ENCODE data around the gene F2RL3.

The F2RL3 gene

GRCh38 chr19:16896146-16897028 lies 7.6 kb downstream of the F2RL3 start:
- DNase-seq, result no peak

- peak; percentile 27 for DNase-seq
Observed at GRCh38 chr19:16897029-16897855, 8.4 kb downstream of the F2RL3 start.

GRCh38 chr19:16897856-16898161 lies 9.0 kb downstream of the F2RL3 start:
- no peak for DNase-seq

GRCh38 chr19:16898361-16899015 lies 9.7 kb downstream of the F2RL3 start:
- no peak for DNase-seq

DNA sequence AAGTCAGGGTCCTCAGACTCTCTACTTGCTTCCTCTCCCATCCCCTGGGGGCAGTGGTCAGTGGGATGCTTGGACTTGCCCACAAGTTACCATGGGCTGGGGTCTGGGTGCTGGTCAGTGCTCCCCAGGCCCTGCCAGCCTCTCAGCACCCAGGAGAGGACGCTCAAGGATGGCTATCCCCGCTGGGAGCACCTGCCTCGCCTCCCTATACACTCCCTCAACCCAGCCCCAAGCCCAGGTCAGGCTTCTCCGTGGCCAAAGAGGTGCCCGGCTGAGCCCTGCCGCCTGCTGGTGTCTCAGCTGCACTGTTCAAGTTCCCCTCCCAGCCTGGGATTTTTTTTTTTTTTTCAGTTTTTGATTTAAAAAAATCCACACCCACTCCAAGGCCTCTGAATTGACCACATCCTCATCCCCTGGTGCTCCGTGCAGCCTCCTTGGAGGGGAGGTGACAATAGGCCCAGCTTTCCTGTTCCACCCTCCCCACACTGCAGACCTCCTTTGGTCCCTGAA lies 10.8 kb downstream of the F2RL3 start:
- no peak for DNase-seq

- no peak for DNase-seq
Observed at GRCh38 chr19:16901491-16902175, 12.8 kb downstream of the F2RL3 start.

DNA sequence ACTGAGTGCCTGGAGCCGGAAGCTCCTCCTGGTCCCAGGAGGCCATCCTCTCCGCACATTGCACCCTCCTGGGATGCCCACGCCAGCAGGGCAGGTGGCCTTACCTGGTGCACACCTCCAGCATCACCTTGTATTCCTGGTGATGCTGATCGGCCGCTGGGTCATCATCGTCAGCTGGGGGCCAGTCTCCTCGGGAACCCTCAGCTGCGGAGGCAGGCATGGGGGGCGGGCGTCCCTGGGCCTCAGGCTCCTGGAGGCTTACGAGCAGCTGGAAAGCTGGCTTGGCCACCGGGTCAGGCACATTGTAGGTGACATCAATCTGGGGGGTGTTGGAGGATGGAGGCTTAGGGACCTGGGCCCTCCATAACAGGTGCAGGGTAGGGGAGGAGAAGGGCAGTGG lies 13.7 kb downstream of the F2RL3 start:
- DNase-seq, result no peak

DNA sequence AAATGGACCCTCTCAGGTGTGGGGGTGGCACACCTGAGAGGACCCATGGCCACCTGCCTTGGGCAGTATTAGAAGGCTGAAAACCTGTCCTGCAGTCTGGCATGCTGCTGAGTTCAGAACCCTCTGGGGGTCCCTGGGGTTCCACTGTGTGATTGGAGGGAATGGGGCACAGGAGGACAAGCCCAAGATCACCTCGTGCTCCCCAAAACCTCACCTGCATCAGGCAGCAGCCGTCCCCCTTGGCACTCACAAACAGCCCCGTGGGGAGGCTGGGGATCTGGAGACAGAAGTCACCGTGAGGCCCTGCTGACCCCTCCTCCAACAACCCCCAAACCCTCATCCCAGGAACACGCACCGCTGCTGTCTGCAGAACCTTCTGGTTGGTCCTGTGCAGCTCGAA lies 14.5 kb downstream of the F2RL3 start:
- no peak for DNase-seq

- no peak for DNase-seq
Observed at GRCh38 chr19:16904599-16904998, 15.8 kb downstream of the F2RL3 start.

DNA sequence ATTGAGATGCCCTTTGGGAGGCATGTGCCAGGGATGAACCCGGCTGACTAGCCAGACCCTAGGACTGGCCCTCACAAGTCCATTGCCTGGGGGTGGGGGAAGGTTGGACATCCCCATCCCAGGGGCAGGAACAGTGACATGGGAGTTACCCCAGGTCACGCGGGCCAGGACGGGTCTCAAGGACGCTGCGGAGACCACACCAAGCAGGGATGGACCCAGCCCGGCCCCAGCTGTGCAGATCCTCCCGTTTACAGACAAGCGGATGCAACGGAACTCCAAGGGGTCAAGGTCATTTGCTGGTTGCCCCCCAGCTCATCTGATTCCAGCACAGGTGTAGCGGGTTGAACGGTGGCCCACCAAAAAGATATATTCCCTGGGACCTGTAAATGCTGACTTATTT lies 20.0 kb downstream of the F2RL3 start:
- DNase-seq, result no peak

DNA sequence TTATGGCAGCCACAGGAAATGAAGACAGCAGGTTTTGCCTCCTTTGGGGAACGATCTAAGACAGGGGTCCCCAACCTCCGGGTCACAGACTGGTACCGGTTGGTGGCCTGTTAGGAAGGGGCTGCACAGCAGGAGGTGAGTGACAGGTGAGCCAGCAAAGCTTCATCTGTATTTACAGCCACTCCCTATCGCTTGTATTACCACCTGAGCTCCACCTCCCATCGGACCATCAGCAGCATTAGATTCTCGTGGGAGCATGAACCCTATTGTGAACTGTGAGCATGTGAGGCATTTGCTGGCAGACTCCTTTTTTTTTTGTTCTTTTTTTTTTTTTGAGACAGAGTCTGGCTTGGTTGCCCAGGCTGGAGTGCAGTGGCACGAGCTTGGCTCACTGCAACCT lies 22.2 kb downstream of the F2RL3 start:
- DNase-seq, result no peak

DNA sequence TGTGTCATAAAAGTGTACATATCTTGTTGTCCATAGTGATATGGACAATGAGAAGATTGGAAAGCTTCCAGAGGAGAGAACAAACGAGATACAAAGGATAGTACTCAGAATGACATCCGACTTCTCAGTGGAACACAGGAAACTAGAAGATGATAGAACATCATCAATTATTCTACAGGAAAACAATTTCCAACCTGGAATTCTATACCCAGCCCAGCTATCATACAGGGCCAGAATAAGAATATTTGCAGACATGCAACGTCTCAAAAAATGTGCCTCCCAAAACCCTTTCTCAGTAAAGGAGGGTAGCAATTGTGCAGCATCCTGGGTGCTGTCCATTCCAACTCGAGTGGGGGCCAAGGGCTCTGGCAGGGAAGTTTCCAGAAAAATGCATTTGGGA lies 24.0 kb downstream of the F2RL3 start:
- DNase-seq, result no peak

- DNase-seq, result no peak
Observed at GRCh38 chr19:16914421-16914820, 25.6 kb downstream of the F2RL3 start.

- no peak for DNase-seq
Observed at GRCh38 chr19:16915135-16915534, 26.3 kb downstream of the F2RL3 start.

GRCh38 chr19:16915734-16916133 lies 26.9 kb downstream of the F2RL3 start:
- no peak for DNase-seq

DNA sequence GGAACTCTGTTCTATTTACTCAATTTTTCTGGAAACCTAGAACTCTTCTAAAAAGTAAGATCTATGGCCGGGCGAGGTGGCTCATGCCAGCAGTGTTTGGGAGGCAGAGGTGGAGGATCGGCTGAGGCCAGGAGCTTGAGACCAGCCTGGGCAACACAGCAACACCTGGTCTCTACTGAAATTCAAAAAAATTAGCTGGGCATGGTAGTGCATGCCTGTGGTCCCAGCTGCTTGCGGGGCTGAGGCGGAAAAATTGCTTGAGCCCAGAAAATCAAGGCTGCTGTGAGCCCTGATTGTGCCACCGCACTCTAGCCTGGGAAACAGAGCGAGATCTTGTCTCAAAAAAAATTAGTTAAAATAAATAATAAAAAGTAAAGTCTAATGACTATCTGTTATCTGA lies 28.6 kb downstream of the F2RL3 start:
- DNase-seq, result no peak

- no peak for DNase-seq
Observed at GRCh38 chr19:16919496-16919895, 30.7 kb downstream of the F2RL3 start.

DNA sequence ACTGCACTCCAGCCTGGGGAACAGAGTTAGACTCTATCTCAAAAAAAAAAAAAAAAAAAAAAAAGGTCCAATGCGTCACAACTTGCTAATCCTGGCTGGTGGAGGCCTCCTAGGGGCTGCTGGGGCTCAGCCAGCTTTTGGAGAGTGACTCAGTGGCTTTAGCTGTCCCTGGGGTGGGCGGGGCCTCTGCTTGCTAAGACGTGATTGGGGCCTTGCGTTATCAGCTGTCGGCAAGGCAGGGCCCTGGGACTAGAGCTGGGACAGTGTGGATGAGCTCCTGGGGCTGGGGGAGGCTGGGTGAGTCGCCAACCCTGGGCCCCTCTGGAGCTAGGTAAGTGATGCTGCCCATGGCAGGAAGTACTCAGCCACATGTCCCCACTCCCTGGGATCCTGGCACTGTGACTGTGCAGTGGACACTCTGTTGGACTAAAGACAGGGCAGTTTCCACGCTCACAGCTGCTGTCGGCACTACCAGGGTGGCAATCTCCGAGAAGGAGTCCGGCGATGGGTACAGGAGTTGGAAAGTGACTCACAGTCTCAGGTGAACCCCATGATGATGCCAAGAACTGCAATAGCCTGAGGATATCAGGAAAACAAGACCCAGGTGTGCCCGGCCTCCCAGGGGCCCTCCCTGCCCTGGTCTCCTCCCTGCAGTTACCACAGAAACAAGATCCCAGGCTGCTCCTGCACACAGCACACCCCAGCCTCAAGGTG lies 32.2 kb downstream of the F2RL3 start:
- DNase-seq, result no peak

DNA sequence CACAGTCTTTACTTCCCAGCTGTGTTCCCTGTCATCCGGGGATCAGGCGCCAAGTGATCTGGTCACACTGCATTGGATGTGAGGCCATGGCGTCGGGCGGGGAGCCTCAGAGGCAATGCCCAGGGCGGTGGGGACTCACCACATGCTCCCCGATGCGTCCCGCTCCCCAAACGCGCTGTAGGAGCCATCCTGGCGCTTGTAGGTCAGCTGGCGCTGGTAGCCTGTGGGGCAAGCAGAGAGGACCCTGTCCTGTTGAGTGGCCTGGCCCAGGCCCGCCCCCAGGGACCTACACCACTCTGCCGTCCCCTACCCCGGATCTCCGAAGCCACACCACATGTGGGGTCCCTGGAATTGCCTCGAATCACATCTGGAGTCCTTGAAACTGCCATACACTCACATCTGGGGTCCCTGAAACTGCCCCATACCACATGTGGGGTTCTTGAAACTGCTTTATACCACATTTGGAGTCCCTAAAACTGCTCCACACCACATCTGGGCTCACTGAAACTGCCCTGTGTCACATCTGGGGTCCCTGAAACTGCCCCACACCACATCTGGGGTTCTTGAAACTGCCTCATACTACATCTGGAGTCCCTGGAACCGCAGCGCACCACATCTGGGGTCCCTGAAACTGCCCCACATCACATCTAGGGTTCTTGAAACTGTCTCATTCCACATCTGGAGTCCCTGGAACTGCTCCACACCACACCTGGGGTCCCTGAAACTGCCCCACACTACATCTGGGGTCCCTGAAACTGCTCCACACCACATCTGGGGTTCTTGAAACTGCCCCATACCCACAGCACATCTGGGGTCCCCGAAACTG lies 33.2 kb downstream of the F2RL3 start:
- no peak for DNase-seq

DNA sequence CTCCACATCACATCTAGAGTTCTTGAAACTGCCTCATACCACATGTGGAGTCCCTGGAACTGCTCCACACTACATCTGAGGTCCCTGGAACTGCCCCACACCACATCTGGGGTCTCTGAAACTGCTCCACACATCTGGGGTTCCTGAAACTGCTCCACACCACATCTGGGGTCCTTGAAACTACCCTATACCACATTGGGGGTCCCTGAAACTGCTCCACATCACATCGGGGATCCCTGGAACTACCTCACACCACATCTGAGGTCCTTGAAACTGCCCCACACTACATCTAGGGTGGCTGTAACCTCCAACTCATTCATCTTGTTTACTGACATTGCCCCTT lies 33.8 kb downstream of the F2RL3 start:
- no peak for DNase-seq

GRCh38 chr19:16922949-16923348 lies 34.1 kb downstream of the F2RL3 start:
- DNase-seq, result no peak

DNA sequence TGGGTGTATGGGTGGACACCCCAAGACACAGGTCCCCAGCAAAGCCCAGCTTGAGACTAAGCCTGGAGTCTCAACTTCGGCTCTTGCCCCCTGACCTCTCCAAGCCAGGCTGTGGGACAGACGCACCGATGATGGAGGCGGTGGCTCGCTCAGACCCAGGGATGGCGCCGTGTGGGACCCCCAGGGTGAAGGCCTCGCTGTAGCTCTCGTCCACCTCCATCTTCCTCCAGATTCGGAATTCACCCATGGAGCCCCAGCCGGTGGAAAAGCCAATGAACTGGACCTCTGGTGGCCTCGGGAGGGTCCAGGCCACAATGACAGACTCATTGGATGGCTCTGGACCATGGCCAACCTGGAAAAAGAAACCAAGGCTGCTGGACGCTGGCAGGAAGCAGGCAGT lies 39.1 kb downstream of the F2RL3 start:
- no peak for DNase-seq
